ENCODE data around the gene RNF112. TPM values are rescaled to one million over a fixed set of nuclear protein-coding genes. Genes with fewer than 3 reads are reported as not detected.

The RNF112 gene
- total and polyA plus RNA-seq, 2 of the 13 experiments (the other 11 are each of a cell fraction or from before 2014, with no cell fraction given) = 0.05 TPM; not detected in 1

DNA sequence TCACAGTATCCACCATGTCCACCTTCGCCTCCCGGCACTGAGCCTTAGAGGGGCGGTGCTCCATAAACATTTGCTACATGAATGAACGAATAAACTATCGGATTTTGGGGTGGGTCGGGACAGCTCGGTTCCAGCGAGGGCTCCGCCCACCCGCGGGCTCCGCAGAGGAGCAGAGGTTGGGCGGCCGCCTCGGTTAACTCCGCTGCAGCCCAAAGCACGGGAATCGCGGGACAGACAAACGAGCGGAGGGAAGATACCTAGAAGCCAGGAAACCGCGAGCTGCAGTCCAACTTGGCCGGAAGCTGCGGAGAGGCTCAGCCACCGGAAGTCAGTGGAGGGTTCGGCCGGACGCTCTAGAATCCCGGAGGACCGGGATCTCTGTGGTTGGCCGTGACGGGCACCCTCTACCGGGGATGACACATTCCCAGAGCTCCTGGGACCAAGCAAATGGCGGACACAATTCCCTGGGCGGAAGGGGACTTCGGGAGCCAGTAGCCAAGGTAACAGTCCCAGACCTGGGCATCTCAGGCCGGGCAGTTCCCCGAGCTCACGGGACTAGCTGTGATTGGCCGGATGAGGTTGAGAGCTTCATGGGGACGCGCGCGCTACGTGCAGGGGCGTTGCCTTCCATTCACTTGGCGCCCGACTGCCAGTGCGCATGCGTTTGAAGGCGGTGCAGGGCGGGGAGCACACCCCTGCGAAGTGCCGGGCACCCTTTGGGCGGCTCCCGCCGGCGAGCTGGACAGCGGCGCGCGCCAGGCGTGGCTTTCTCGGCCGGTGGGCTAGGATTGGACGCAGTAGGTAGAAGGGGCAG is 33.2 kb upstream of the RNF112 start (continued):
- TF ChIP-seq, protein P1, sequence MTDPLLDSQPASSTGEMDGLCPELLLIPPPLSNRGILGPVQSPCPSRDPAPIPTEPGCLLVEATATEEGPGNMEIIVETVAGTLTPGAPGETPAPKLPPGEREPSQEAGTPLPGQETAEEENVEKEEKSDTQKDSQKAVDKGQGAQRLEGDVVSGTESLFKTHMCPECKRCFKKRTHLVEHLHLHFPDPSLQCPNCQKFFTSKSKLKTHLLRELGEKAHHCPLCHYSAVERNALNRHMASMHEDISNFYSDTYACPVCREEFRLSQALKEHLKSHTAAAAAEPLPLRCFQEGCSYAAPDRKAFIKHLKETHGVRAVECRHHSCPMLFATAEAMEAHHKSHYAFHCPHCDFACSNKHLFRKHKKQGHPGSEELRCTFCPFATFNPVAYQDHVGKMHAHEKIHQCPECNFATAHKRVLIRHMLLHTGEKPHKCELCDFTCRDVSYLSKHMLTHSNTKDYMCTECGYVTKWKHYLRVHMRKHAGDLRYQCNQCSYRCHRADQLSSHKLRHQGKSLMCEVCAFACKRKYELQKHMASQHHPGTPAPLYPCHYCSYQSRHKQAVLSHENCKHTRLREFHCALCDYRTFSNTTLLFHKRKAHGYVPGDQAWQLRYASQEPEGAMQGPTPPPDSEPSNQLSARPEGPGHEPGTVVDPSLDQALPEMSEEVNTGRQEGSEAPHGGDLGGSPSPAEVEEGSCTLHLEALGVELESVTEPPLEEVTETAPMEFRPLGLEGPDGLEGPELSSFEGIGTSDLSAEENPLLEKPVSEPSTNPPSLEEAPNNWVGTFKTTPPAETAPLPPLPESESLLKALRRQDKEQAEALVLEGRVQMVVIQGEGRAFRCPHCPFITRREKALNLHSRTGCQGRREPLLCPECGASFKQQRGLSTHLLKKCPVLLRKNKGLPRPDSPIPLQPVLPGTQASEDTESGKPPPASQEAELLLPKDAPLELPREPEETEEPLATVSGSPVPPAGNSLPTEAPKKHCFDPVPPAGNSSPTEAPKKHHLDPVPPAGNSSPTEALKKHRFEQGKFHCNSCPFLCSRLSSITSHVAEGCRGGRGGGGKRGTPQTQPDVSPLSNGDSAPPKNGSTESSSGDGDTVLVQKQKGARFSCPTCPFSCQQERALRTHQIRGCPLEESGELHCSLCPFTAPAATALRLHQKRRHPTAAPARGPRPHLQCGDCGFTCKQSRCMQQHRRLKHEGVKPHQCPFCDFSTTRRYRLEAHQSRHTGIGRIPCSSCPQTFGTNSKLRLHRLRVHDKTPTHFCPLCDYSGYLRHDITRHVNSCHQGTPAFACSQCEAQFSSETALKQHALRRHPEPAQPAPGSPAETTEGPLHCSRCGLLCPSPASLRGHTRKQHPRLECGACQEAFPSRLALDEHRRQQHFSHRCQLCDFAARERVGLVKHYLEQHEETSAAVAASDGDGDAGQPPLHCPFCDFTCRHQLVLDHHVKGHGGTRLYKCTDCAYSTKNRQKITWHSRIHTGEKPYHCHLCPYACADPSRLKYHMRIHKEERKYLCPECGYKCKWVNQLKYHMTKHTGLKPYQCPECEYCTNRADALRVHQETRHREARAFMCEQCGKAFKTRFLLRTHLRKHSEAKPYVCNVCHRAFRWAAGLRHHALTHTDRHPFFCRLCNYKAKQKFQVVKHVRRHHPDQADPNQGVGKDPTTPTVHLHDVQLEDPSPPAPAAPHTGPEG (CRISPR knock-in tag; IDR thresholded peaks at IDR 0.05) = no peak
- TF ChIP-seq ZNF761 (CRISPR knock-in tag; conservative IDR thresholded peaks at IDR 0.05) = 0 out of 2 replicates have a peak, but pooled peaks have one; percentile 24
- no peak for TF ChIP-seq SRSF4 (IDR thresholded peaks at IDR 0.05; ENCODE audit: low read depth, low read length, poor library complexity, severe bottlenecking)
- peak; percentile 55; the same call in 1 of the 2 replicates for TF ChIP-seq ELF3 (CRISPR knock-in tag; IDR thresholded peaks at IDR 0.05)
- TF ChIP-seq, protein P2, sequence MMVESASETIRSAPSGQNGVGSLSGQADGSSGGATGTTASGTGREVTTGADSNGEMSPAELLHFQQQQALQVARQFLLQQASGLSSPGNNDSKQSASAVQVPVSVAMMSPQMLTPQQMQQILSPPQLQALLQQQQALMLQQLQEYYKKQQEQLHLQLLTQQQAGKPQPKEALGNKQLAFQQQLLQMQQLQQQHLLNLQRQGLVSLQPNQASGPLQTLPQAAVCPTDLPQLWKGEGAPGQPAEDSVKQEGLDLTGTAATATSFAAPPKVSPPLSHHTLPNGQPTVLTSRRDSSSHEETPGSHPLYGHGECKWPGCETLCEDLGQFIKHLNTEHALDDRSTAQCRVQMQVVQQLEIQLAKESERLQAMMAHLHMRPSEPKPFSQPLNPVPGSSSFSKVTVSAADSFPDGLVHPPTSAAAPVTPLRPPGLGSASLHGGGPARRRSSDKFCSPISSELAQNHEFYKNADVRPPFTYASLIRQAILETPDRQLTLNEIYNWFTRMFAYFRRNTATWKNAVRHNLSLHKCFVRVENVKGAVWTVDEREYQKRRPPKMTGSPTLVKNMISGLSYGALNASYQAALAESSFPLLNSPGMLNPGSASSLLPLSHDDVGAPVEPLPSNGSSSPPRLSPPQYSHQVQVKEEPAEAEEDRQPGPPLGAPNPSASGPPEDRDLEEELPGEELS (CRISPR knock-in tag; IDR thresholded peaks at IDR 0.05) = no peak
- TF ChIP-seq ZNF484 (CRISPR knock-in tag; IDR thresholded peaks at IDR 0.05; ENCODE audit: borderline replicate concordance, low read depth) = no peak
- no peak; the same call in 1 of the 2 replicates for TF ChIP-seq EHMT2 (IDR thresholded peaks at IDR 0.05; ENCODE audit: borderline replicate concordance, low read depth, low read length)
- TF ChIP-seq ZFX (CRISPR knock-in tag; IDR thresholded peaks at IDR 0.05; ENCODE audit: low read depth) = peak; percentile 37
- peak; percentile 86 for TF ChIP-seq ASH2L (IDR thresholded peaks at IDR 0.05; ENCODE audit: insufficient read length, low read depth, low read length)
- peak; percentile 89 for TF ChIP-seq GATAD1 (CRISPR knock-in tag; IDR thresholded peaks at IDR 0.05)
- no peak for TF ChIP-seq GZF1 (CRISPR knock-in tag; IDR thresholded peaks at IDR 0.05)
- peak; percentile 77 for TF ChIP-seq ZNF430 (CRISPR knock-in tag; IDR thresholded peaks at IDR 0.05)
- TF ChIP-seq KMT2A (CRISPR knock-in tag; IDR thresholded peaks at IDR 0.05) = peak; percentile 75; the same call in 1 of the 2 replicates
- peak; percentile 80; the same call in 1 of the 2 replicates for TF ChIP-seq ZNF563 (CRISPR knock-in tag; IDR thresholded peaks at IDR 0.05)
- peak; percentile 28; the same call in 1 of the 2 replicates for TF ChIP-seq SMYD3 (CRISPR knock-in tag; IDR thresholded peaks at IDR 0.05)
- TF ChIP-seq HCFC1 (IDR thresholded peaks at IDR 0.05; ENCODE audit: low read depth, low read length) = peak; percentile 62
- TF ChIP-seq, protein P3, sequence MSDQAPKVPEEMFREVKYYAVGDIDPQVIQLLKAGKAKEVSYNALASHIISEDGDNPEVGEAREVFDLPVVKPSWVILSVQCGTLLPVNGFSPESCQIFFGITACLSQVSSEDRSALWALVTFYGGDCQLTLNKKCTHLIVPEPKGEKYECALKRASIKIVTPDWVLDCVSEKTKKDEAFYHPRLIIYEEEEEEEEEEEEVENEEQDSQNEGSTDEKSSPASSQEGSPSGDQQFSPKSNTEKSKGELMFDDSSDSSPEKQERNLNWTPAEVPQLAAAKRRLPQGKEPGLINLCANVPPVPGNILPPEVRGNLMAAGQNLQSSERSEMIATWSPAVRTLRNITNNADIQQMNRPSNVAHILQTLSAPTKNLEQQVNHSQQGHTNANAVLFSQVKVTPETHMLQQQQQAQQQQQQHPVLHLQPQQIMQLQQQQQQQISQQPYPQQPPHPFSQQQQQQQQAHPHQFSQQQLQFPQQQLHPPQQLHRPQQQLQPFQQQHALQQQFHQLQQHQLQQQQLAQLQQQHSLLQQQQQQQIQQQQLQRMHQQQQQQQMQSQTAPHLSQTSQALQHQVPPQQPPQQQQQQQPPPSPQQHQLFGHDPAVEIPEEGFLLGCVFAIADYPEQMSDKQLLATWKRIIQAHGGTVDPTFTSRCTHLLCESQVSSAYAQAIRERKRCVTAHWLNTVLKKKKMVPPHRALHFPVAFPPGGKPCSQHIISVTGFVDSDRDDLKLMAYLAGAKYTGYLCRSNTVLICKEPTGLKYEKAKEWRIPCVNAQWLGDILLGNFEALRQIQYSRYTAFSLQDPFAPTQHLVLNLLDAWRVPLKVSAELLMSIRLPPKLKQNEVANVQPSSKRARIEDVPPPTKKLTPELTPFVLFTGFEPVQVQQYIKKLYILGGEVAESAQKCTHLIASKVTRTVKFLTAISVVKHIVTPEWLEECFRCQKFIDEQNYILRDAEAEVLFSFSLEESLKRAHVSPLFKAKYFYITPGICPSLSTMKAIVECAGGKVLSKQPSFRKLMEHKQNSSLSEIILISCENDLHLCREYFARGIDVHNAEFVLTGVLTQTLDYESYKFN (CRISPR knock-in tag; conservative IDR thresholded peaks at IDR 0.05) = peak; percentile 66

Data from HepG2 (cell line).